GM08714 (cell line): Measurements from ENCODE around the gene C10orf90.

Source experiments
- H3K4me3 ChIP-seq: fragments of 200-500 bp; sonication (Bioruptor generic); 2 replicates; pipeline ENCODE4 v1.5.1; 2014; ENCODE audit warnings: mild to moderate bottlenecking, low read length, inconsistent platforms
- ZNF274 ChIP-seq: IDR thresholded peaks from 2 replicates; pipeline ENCODE4 v1.6.1; 2012; ENCODE audit warnings: mild to moderate bottlenecking, low read depth, low read length

Gene C10orf90

GRCh38 chr10:126407831-126408230 lies 262.7 kb downstream of the C10orf90 start:
- no peak overlapping the region for H3K4me3 ChIP-seq
- TF ChIP-seq ZNF274 = no peak

- TF ChIP-seq ZNF274 = no peak
- H3K4me3 ChIP-seq = no peak overlapping the region
These were observed 265.2 kb downstream of the C10orf90 start for GRCh38 chr10:126405239-126405775.

GRCh38 chr10:126402721-126403695 lies 267.5 kb downstream of the C10orf90 start:
- TF ChIP-seq ZNF274 = no peak
- no peak overlapping the region for H3K4me3 ChIP-seq

GRCh38 chr10:126400641-126401040 lies 269.9 kb downstream of the C10orf90 start:
- no peak overlapping the region for H3K4me3 ChIP-seq
- TF ChIP-seq ZNF274 = no peak

GRCh38 chr10:126398924-126399323 lies 271.6 kb downstream of the C10orf90 start:
- H3K4me3 ChIP-seq = no peak overlapping the region
- no peak for TF ChIP-seq ZNF274

GRCh38 chr10:126398383-126398743 lies 272.1 kb downstream of the C10orf90 start:
- no peak overlapping the region for H3K4me3 ChIP-seq
- no peak for TF ChIP-seq ZNF274

GRCh38 chr10:126397640-126398382 lies 272.7 kb downstream of the C10orf90 start:
- no peak for TF ChIP-seq ZNF274
- H3K4me3 ChIP-seq = no peak overlapping the region

GRCh38 chr10:126397156-126397555 lies 273.3 kb downstream of the C10orf90 start:
- H3K4me3 ChIP-seq = no peak overlapping the region
- no peak for TF ChIP-seq ZNF274

- no peak overlapping the region for H3K4me3 ChIP-seq
- TF ChIP-seq ZNF274 = no peak
These were observed 275.5 kb downstream of the C10orf90 start for GRCh38 chr10:126394948-126395347.

- no peak for TF ChIP-seq ZNF274
- no peak overlapping the region for H3K4me3 ChIP-seq
These were observed 277.4 kb downstream of the C10orf90 start for GRCh38 chr10:126393076-126393475.

- TF ChIP-seq ZNF274 = no peak
- no peak overlapping the region for H3K4me3 ChIP-seq
These were observed 278.0 kb downstream of the C10orf90 start for GRCh38 chr10:126392469-126392868.

- H3K4me3 ChIP-seq = no peak overlapping the region
- no peak for TF ChIP-seq ZNF274
These were observed 278.4 kb downstream of the C10orf90 start for GRCh38 chr10:126392068-126392467.

- H3K4me3 ChIP-seq = no peak overlapping the region
- TF ChIP-seq ZNF274 = no peak
These were observed 279.2 kb downstream of the C10orf90 start for GRCh38 chr10:126391192-126391885.

GRCh38 chr10:126390324-126390723 lies 280.2 kb downstream of the C10orf90 start:
- H3K4me3 ChIP-seq = no peak overlapping the region
- TF ChIP-seq ZNF274 = no peak
